Stimulated activated effector memory CD8-positive, alpha-beta T cell treated with anti-CD3 and anti-CD28 coated beads, Interleukin-12 subunit alpha, Interleukin-12 subunit beta, amount 100 ng/mL, for 72 hours (primary cell): ENCODE results near the gene EPHB3.
A peak's percentile ranks its signal among the peaks of the same experiment; 100 is the strongest.

ENCODE experiments used
- ATAC-seq: fragments of 150-1000 bp; cut with Tn5 transposase; 2 replicates; pipeline ENCODE4 v1.10.0; 2021
- DNase-seq, 2 donors: peaks; one replicate each; pipeline ENCODE4 v3.0.0; 2021 to 2022; ENCODE audit warnings: low spot score in 2 of 2
- H3K27ac Mint-ChIP-seq: one replicate; pipeline ENCODE4 v1.8.0; 2022; ENCODE audit warnings: mild to moderate bottlenecking, mixed read lengths
- H3K36me3 Mint-ChIP-seq: one replicate; pipeline ENCODE4 v1.8.0; 2022; ENCODE audit warnings: mild to moderate bottlenecking, mixed read lengths
- H3K4me1 Mint-ChIP-seq: one replicate; pipeline ENCODE4 v1.8.0; 2022; ENCODE audit warnings: mixed read lengths
- H3K4me3 Mint-ChIP-seq: one replicate; pipeline ENCODE4 v1.8.0; 2022; ENCODE audit warnings: mild to moderate bottlenecking, mixed read lengths
- H3K9me3 Mint-ChIP-seq: one replicate; pipeline ENCODE4 v1.8.0; 2022; ENCODE audit warnings: mixed read lengths

EPHB3 gene

DNA sequence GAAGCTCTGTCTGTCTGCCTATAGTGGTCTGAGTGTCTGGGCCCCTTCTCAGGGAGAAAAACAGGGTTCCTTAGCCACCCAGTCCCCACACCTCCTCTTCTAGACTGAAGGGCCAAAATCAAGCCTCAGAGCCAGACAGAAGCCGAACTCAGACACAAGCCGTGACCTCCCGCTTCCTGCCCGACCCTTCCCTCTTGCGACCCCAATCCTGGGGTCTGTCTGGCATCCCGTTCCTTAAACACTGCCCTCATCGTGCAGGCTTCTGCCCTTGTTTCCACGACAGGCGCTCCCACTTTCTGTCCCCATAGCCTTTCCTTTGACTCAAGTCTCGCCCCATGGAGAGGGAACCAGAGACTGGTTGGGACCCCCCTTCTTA lies 32.3 kb downstream of the EPHB3 start:
- Mint-ChIP-seq H3K4me1 (no peaks in the 10 kb centered on the region), H3K9me3 (no peaks in the 10 kb centered on the region), H3K36me3 (no peaks in the 10 kb centered on the region), H3K4me3 (no peak overlapping the region), H3K27ac (no peak overlapping the region)
- no peak for ATAC-seq
- no peak for DNase-seq

- Mint-ChIP-seq H3K27ac (no peak overlapping the region), H3K4me1 (no peaks in the 10 kb centered on the region), H3K4me3 (no peak overlapping the region), H3K9me3 (no peaks in the 10 kb centered on the region), H3K36me3 (no peaks in the 10 kb centered on the region)
- no peak for DNase-seq
- no peak for ATAC-seq
These were observed 32.9 kb downstream of the EPHB3 start for GRCh38 chr3:184594371-184595001.

DNA sequence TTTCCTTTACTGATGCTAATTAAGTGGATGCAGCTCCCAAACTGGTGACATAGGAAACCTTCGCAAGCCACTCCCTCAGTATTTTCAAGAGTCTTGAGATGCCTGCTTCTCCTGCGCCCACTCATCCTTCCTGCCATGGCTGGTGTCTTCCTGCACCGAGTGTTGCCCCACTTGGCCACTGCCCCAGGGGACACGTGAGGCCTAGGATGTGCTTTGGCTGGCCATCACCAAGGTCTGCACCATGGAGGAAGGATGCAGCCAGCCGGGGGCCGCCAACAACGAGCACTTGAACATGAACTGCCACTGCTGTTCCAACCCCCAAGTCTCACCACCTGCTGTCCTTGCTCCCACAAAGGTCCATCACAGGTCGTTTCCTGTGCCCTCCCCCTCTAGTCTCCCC lies 34.1 kb downstream of the EPHB3 start:
- no peak overlapping the region for H3K4me3 Mint-ChIP-seq
- DNase-seq (no peak), ATAC-seq (no peak)
- no peaks in the 10 kb centered on the region for H3K4me1 Mint-ChIP-seq
- H3K36me3 Mint-ChIP-seq = no peaks in the 10 kb centered on the region
- no peaks in the 10 kb centered on the region for H3K9me3 Mint-ChIP-seq
- peak overlapping the region; percentile 21 for H3K27ac Mint-ChIP-seq

- Mint-ChIP-seq H3K4me1 (no peaks in the 10 kb centered on the region), H3K36me3 (no peaks in the 10 kb centered on the region), H3K27ac (peak overlapping the region; percentile 21), H3K9me3 (no peaks in the 10 kb centered on the region), H3K4me3 (no peak overlapping the region)
- no peak for DNase-seq
- ATAC-seq = no peak
These were observed 34.6 kb downstream of the EPHB3 start for GRCh38 chr3:184596233-184596632.

- ATAC-seq = no peak
- no peak overlapping the region for H3K27ac Mint-ChIP-seq
- no peak for DNase-seq
- H3K9me3 Mint-ChIP-seq = no peaks in the 10 kb centered on the region
- H3K4me3 Mint-ChIP-seq = no peak overlapping the region
- H3K36me3 Mint-ChIP-seq = no peaks in the 10 kb centered on the region
- H3K4me1 Mint-ChIP-seq = peaks cover under 1% of the 10 kb centered on the region
These were observed 35.4 kb downstream of the EPHB3 start for GRCh38 chr3:184596886-184597575.

DNA sequence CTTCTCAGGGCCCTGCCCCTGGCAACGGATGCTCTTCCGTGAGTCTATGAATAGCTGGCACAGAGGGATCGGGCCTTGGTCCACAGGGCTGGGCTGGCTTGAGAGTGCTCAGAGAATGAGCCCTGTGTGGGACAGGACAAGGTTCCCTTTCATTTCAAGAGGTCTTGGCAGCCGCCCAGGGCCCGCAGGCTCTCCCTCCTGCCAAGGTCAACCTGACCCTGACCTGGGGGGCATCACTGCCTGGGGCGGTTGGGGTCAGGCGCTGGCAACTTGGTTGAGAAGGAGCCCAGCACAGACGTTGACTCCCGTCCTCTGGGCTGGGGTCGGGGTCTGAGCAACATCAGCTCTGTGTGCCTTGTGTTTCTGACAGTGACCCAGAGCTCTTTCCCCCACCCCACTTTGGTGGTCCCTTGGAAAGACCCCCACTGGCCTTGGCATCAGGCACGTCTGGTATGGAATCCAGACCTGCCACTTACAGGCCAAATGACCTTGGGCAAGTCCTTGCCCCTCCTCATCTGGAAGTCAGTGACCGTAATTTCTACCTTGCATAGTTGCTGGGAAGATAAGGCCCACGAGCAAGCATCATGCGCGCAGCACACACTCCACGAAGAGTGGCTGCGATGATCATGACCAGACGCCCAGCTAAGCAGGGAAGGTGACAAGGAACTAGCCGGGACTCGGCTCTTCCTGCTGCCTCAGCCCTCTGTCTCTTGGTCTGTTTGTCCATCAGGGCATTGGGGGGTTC lies 36.4 kb downstream of the EPHB3 start:
- ATAC-seq = no peak
- DNase-seq = no peak
- H3K27ac Mint-ChIP-seq = no peak overlapping the region
- no peak overlapping the region for H3K4me3 Mint-ChIP-seq
- H3K9me3 Mint-ChIP-seq = no peaks in the 10 kb centered on the region
- peaks cover 9% of the 10 kb centered on the region for H3K4me1 Mint-ChIP-seq
- H3K36me3 Mint-ChIP-seq = no peaks in the 10 kb centered on the region

DNA sequence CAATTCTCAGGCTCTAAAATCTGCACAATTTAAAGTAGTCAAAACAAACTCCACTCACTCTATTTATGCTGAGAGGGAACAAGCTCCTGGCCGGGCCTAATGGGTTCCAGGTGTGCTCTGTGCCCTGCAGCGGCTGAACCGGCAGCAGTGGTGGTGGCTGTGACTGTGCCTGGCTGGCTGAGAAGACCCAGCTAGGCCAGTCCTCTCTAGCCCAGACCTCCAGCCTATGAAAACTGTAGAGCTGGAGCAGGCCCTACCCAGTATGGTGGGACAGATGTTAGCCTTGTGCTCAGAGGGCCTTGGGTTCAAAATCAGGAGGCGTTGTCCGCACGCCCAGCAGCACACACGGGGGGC lies 37.0 kb downstream of the EPHB3 start:
- ATAC-seq (no peak), DNase-seq (no peak)
- Mint-ChIP-seq H3K27ac (no peak overlapping the region), H3K36me3 (no peaks in the 10 kb centered on the region), H3K9me3 (no peaks in the 10 kb centered on the region), H3K4me3 (no peak overlapping the region), H3K4me1 (peaks cover 11% of the 10 kb centered on the region)

DNA sequence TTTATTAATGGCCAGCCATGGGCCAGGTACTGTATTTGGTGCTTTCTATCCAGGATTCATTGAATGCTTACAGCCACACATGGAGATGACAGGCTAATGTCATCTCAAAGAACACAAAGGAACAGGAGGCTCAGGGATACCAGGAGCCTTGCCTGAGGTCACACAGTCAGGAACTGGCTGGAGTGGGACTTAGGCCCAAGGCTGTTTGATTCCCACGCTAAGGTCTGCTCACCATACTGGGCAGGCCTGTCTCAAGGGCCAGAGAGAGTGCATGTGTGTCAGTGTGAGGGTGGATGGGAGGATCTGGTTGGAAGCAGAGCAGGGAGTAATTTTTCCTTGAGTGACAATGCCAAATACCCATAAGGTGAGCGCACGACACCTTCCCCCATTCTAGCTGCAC lies 37.6 kb downstream of the EPHB3 start:
- no peak for DNase-seq
- peaks cover 14% of the 10 kb centered on the region for H3K4me1 Mint-ChIP-seq
- H3K27ac Mint-ChIP-seq = no peak overlapping the region
- no peak overlapping the region for H3K4me3 Mint-ChIP-seq
- H3K36me3 Mint-ChIP-seq = no peaks in the 10 kb centered on the region
- ATAC-seq = no peak
- no peaks in the 10 kb centered on the region for H3K9me3 Mint-ChIP-seq

DNA sequence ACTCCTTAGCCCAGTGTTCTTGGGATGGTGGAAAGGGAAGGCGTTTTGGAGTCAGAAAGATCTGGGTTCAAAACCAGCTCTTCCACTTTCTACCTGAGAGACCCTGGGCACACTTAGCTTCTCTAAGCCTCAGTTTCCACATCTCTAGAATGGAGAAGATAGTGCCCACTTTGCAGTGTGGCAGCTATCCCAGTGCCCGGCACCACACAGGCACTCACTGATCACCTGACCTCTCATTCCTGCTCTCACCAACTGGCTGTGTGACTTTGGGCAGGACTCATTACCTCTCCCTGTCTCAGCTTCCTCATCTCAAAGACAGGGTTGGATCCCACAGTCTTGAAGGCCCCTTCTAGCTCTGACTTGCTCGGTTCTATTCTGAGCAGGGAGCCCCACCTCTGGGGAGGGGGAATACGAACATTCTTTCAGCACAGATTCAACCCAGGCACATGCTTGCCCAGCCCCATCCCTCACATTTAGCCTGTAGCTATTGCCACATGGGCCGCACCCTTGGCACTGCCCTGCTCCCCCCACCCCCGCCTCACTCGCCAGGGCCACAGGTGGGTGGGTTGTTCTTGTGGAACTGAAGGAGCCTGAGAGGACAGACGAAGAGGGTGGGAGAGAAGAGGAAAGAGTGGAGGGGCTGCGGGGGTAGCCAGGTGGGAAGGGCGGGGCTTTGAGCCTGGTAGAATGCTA lies 39.2 kb downstream of the EPHB3 start:
- no peak for DNase-seq
- Mint-ChIP-seq H3K4me1 (peaks cover 20% of the 10 kb centered on the region), H3K9me3 (no peaks in the 10 kb centered on the region), H3K36me3 (peaks cover 5% of the 10 kb centered on the region), H3K27ac (no peak overlapping the region), H3K4me3 (no peak overlapping the region)
- no peak for ATAC-seq

DNA sequence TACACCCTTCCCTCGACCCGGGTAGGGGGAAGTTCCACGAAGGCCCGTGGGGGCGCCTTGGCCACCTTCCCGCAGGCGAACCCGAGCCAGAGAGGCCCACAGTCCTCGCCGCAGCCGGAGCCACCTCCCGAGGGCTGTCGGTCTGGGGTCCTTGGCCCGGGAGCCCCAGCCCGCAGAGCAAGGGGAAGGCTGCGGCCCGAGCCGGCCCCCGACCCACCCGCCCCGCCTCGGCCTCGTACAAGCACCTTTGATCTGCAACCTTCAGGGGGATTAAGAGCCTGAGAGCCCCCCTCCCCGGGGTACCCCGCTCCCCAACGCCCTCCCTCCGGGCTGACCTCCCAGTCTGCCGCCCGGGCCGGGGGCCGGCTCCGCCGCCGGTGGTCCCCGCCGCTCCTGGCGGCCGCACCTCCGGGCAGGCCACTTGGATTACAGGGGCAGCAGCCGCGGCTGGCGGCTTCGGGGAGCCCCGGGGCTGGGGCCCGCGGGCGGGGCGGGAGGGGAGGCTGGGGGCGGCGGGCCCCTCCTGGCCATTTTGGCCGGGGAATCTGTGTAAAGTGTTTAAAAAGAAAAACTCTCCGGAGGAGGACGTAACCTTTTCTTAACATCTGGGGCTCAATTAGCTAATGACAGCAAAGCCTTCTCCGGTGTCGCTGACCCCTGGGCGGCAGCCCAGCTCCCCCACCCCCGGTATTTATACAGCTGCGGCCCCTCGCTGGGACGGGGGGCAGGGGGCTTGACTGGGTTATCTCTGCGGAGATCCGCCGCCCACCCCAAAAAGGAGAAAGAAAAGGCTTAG lies 40.2 kb downstream of the EPHB3 start:
- Mint-ChIP-seq H3K36me3 (peaks cover 6% of the 10 kb centered on the region), H3K4me1 (peaks cover 22% of the 10 kb centered on the region), H3K9me3 (no peaks in the 10 kb centered on the region), H3K27ac (no peak overlapping the region), H3K4me3 (no peak overlapping the region)
- no peak for DNase-seq
- no peak for ATAC-seq

- H3K9me3 Mint-ChIP-seq = no peaks in the 10 kb centered on the region
- H3K36me3 Mint-ChIP-seq = peaks cover 6% of the 10 kb centered on the region
- ATAC-seq = no peak
- no peak overlapping the region for H3K4me3 Mint-ChIP-seq
- no peak overlapping the region for H3K27ac Mint-ChIP-seq
- DNase-seq = no peak
- H3K4me1 Mint-ChIP-seq = peaks cover 28% of the 10 kb centered on the region
These were observed 41.0 kb downstream of the EPHB3 start for GRCh38 chr3:184602372-184603150.

DNA sequence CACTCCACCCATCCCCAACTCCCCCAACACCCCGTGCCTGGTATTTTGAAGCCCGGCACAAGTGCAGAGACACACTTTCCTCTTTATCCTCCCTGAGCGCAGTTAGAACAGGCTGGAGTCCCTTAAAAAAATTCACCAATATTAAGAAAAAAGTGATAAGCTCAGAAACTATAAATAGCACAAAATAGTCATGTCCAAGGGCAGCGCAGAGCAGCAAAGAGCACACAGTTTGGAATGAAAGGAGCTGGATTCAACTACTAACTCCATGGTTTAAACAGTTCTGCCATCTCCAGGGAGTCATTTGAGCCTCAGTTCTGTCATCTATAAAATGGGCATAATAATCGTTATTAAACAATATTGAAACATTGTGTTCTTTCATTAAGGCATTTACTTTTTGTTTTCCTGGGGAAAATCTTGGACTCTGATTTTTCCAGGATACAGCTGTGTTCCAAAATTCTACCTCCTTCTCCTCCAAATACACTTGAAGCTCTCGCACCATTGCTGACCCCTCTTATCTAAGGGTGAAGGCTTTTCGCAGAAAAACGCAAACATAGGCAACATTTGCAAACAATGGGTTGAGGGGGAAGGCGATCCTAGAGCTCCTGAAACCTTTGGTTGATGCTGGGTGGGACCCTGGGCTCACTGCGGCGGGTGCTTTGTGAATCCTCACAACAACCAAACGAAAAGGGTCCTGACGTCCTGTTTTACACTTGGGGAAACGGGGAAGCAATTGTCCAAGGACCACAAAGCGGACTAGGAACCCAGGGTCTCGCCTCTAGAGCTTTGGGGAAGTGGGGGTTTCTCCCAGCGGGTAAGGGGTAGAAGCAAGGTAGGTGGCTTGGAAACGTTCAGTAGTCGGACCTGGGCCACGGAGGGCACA lies 41.8 kb downstream of the EPHB3 start:
- Mint-ChIP-seq H3K27ac (no peak overlapping the region), H3K36me3 (peaks cover 6% of the 10 kb centered on the region), H3K4me1 (peaks cover 36% of the 10 kb centered on the region), H3K4me3 (no peak overlapping the region), H3K9me3 (no peaks in the 10 kb centered on the region)
- no peak for ATAC-seq
- DNase-seq = no peak

DNA sequence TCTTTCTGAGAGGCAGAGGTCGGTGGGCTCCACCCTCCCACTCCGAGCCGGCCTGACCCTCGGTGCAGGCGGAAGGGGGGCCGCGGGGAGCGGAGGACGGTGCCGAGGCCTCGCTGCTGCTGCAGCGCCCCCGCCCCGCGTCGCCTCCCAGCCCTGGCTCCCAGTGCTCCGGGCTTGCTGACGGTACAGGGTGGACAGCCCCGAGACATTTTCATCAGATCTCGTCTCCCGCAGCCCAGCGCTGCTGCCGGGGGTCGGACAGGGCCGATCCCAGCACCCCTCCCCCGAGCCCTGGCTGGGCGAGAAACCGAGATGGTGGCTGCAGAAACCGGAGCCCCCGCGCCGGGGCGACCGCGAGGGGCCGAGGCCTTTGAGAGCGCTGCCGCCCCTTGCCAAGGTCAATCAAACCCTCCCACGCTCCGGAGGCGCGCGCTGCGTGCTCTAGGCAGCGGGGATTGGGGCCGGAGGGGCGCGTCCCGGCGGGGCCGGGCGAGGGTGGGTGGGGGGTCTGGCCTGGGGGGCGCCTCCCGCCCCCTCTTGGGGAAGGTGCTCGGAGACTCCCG lies 42.5 kb downstream of the EPHB3 start:
- no peak for ATAC-seq
- no peak overlapping the region for H3K4me3 Mint-ChIP-seq

More for the DNA sequence above, 42.5 kb downstream of the EPHB3 start:
- no peak overlapping the region for H3K27ac Mint-ChIP-seq
- peaks cover 6% of the 10 kb centered on the region for H3K36me3 Mint-ChIP-seq
- H3K4me1 Mint-ChIP-seq = peaks cover 43% of the 10 kb centered on the region
- no peaks in the 10 kb centered on the region for H3K9me3 Mint-ChIP-seq
- DNase-seq = no peak
